Endothelial cell of umbilical vein (primary cell): Measurements from ENCODE around the gene CLPTM1L. TPM values are rescaled to one million over a fixed set of nuclear protein-coding genes. Genes with fewer than 3 reads are reported as not detected.

Experiments used
- BruUV-seq: library from RNA; stranded (reverse); fragments of 400-500 nt; replicated peaks from 2 replicates; lab custom pipeline; 2021; lab: Mats Ljungman, UMichigan
- CTCF ChIA-PET: fragments of 300-600, 350-600 bp; sonication (Branson Sonifier 250); formaldehyde crosslinking; loops from one replicate; lab custom pipeline; 2021; ENCODE audit warnings: antibody characterized with exemption, inconsistent platforms; lab: Charles Lee
- POLR2A ChIA-PET: fragments of 300-600, 350-600 bp; sonication (Branson Sonifier 250); formaldehyde crosslinking; loops from one replicate; lab custom pipeline; 2021; ENCODE audit warnings: antibody characterized with exemption, inconsistent platforms; lab: Charles Lee
- DNase-seq: peaks from one replicate; pipeline ENCODE4 v3.0.0-alpha.2; 2011; ENCODE audit warnings: low read depth, low spot score
- FAIRE-seq: peaks from 2 replicates; lab custom pipeline; 2011; peaks lifted over from hg19 to GRCh38; lab: Jason Lieb, UNC
- H2AFZ ChIP-seq: 2 replicates; pipeline ENCODE4 v1.6.0; 2012; ENCODE audit warnings: low read depth, low read length, control low read depth, inconsistent platforms
- H3K27ac ChIP-seq: 2 replicates; pipeline ENCODE4 v1.5.1; 2011; ENCODE audit warnings: low read depth, mild to moderate bottlenecking, control low read depth, low read length, moderate library complexity; ENCODE audit not compliant: insufficient read depth
- H3K27me3 ChIP-seq, 2 experiments: 2 replicates each; pipeline versions ENCODE4 v1.6.0 to v1.6.1; 2011; ENCODE audit warnings: low read length in 2 of 2, mixed read lengths in 1 of 2; ENCODE audit not compliant: control insufficient read depth in 2 of 2, insufficient read depth in 2 of 2
- H3K36me3 ChIP-seq, 2 experiments: 2 replicates in 1 of 2; 3 replicates in 1 of 2; pipeline ENCODE4 v1.5.1; 2011; ENCODE audit warnings: low read length in 2 of 2, mild to moderate bottlenecking in 1 of 2, moderate library complexity in 1 of 2; ENCODE audit not compliant: control insufficient read depth in 2 of 2, insufficient read depth in 2 of 2; ENCODE audit errors: extremely low read depth in 1 of 2
- H3K4me1 ChIP-seq: 3 replicates; pipeline ENCODE4 v1.5.1; 2011; ENCODE audit warnings: mild to moderate bottlenecking, low read length; ENCODE audit not compliant: control insufficient read depth, insufficient read depth; ENCODE audit errors: extremely low read depth
- H3K4me2 ChIP-seq: 2 replicates; pipeline ENCODE4 v1.6.1; 2011; ENCODE audit warnings: low read length, control low read depth, mixed read lengths; ENCODE audit not compliant: insufficient read depth
- H3K4me3 ChIP-seq, 3 experiments: fragments of 200-600 bp in 1 of 3; sonication (generic), shearing (Covaris generic) in 1 of 3; replicated peaks in 1 of 3; 2 replicates each; pipeline ENCODE4 v1.5.1; 2011 to 2016; ENCODE audit warnings: control low read depth in 3 of 3, low read length in 3 of 3, mild to moderate bottlenecking in 2 of 3, inconsistent platforms in 1 of 3, low read depth in 1 of 3, moderate library complexity in 1 of 3; ENCODE audit not compliant: insufficient read depth in 1 of 3
- H3K79me2 ChIP-seq: 2 replicates; pipeline ENCODE4 v1.6.0; 2012; ENCODE audit warnings: low read length, inconsistent platforms; ENCODE audit not compliant: control insufficient read depth, insufficient read depth
- H3K9ac ChIP-seq: replicated peaks from 2 replicates; pipeline ENCODE3; 2011; ENCODE audit warnings: low read length, control low read depth; ENCODE audit not compliant: insufficient read depth; ENCODE audit errors: extremely low read depth
- H3K9me1 ChIP-seq: replicated peaks from 3 replicates; pipeline ENCODE4 v1.6.0; 2011; ENCODE audit warnings: mild to moderate bottlenecking, low read length; ENCODE audit not compliant: control insufficient read depth, insufficient read depth; ENCODE audit errors: extremely low read depth
- H3K9me3 ChIP-seq: replicated peaks from 2 replicates; pipeline ENCODE4 v1.5.1; 2012; ENCODE audit warnings: low read length, inconsistent platforms; ENCODE audit not compliant: control insufficient read depth, insufficient read depth
- H4K20me1 ChIP-seq: replicated peaks from 2 replicates; pipeline ENCODE3; 2011; ENCODE audit warnings: mild to moderate bottlenecking, low read length; ENCODE audit not compliant: control insufficient read depth, insufficient read depth; ENCODE audit errors: extremely low read depth
- CTCF ChIP-seq, 2 donors: IDR thresholded peaks; 1 replicate in 1 of 2; 2 replicates in 1 of 2; pipeline ENCODE4 v1.5.1; 2011; ENCODE audit warnings: low read length in 2 of 2, mild to moderate bottlenecking in 2 of 2, moderate library complexity in 2 of 2, control low read depth in 1 of 2, inconsistent platforms in 1 of 2, low read depth in 1 of 2; ENCODE audit not compliant: insufficient read depth in 1 of 2; ENCODE audit errors: extremely low read depth in 1 of 2
- EZH2 ChIP-seq: IDR thresholded peaks from 2 replicates; pipeline ENCODE4 v1.6.1; 2012; ENCODE audit warnings: borderline replicate concordance, low read depth, mild to moderate bottlenecking, moderate library complexity, low read length, inconsistent platforms; ENCODE audit not compliant: severe bottlenecking
- FOS ChIP-seq: IDR thresholded peaks from 2 replicates; pipeline ENCODE4 v1.6.1; 2011; ENCODE audit warnings: mild to moderate bottlenecking, low read length, moderate library complexity, borderline replicate concordance; ENCODE audit not compliant: insufficient read depth
- GATA2 ChIP-seq: IDR thresholded peaks from 2 replicates; pipeline ENCODE4 v1.7.0; 2011; ENCODE audit warnings: low read depth, mild to moderate bottlenecking, moderate library complexity, mixed read lengths, low read length; ENCODE audit not compliant: insufficient read length, insufficient read depth
- JUN ChIP-seq: IDR thresholded peaks from 2 replicates; pipeline ENCODE4 v1.6.1; 2011; ENCODE audit warnings: borderline replicate concordance, low read depth; ENCODE audit not compliant: insufficient read length, insufficient read depth
- MYC ChIP-seq: IDR thresholded peaks from one replicate; pipeline ENCODE4 v1.6.1; 2011; ENCODE audit warnings: mild to moderate bottlenecking, low read depth, low read length
- POLR2A ChIP-seq: IDR thresholded peaks from 2 replicates; pipeline ENCODE4 v1.6.1; 2012; ENCODE audit warnings: low read depth, mild to moderate bottlenecking, control low read depth, low read length
- POLR2AphosphoS5 ChIP-seq: IDR thresholded peaks from 2 replicates; pipeline ENCODE4 v1.6.1; 2012; ENCODE audit warnings: low read depth, mild to moderate bottlenecking, control low read depth, low read length, moderate library complexity; ENCODE audit not compliant: insufficient read depth
- dilution Hi-C: fragments of 300-500 bp; cut with MboI; formaldehyde crosslinking; loops from one replicate; pipeline ENCODE4 v1.15.0; 2019; ENCODE audit warnings: low sequenced_read_pairs; ENCODE audit not compliant: extremely low pct_ligation_motif_present
- intact Hi-C: fragments of 100-400 bp; cut with micrococcal nuclease; formaldehyde crosslinking; loops from one replicate; pipeline ENCODE4 v1.10.0; 2022
- polyA plus RNA-seq, 4 experiments: library from polyadenylated mRNA; depleted of rRNA in 3 of 4; stranded (reverse) in 3 of 4; unstranded in 1 of 4; fragments of >200 nt; gene quantifications; 2 replicates each; pipeline versions ENCODE4 v1.2.1 to v1.2.3, GENCODE V29; 2011 to 2012; ENCODE audit warnings: missing spikeins in 1 of 4
- total RNA-seq: library from RNA; stranded (reverse); gene quantifications from 2 replicates; pipeline ENCODE4 v1.2.3, GENCODE V29; 2021
- TF ChIP-seq, protein P1 (sequence below): IDR thresholded peaks from 2 replicates; pipeline ENCODE4 v1.6.1; 2011; ENCODE audit not compliant: insufficient read depth, insufficient read length

CLPTM1L gene
- total and polyA plus RNA-seq, 2 donors (not counting 3 experiments of a cell fraction or from before 2014, with no cell fraction given), result 116 to 191 TPM

DNA sequence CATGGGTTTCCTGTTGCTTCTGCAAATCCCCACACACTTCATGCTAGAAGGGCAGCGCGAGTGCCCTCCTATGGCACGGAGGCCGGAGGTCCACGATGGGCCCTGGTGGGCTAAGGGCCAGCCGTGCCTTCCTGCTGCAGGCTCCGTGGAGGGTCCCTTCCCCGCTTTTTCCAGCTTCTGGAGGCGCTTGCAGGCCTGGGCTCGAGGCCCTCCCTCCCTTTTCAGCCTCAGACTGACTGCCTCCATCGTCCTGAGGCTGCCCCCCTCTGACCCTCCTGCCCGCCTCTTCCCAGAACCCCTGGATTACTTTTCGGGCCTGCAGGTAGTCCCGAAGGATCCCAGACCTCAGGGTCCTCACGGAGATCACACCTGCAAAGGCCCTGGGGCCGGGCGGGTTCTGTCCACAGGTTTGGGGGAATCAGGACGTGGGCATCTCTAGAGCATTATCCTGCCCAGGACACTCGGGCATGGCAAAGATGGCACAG is 46.8 kb downstream of the CLPTM1L start:
- H3K9ac ChIP-seq, result no peak overlapping the region
- no peaks in the 10 kb centered on the region for H4K20me1 ChIP-seq
- BruUV-seq, result no TSS peak
- H3K79me2 ChIP-seq, result no peaks in the 10 kb centered on the region
- TF ChIP-seq MYC (no peak), POLR2AphosphoS5 (no peak), JUN (no peak), POLR2A (no peak)
- TF ChIP-seq, protein P1, sequence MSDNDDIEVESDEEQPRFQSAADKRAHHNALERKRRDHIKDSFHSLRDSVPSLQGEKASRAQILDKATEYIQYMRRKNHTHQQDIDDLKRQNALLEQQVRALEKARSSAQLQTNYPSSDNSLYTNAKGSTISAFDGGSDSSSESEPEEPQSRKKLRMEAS, result no peak
- intact Hi-C loops, result no loop called here
- dilution Hi-C loops, result no loop called here
- POLR2A ChIA-PET, result no interaction called here
- H3K4me2 ChIP-seq, result no peak overlapping the region
- no peaks in the 10 kb centered on the region for H3K9me3 ChIP-seq
- CTCF ChIA-PET, result no interaction called here
- no peaks in the 10 kb centered on the region for H3K4me1 ChIP-seq
- H3K27ac ChIP-seq, result no peak overlapping the region
- H3K4me3 ChIP-seq, result no peak overlapping the region
- FAIRE-seq (no peak), DNase-seq (no peak)
- no peaks in the 10 kb centered on the region for H3K36me3 ChIP-seq
- no peak overlapping the region for H2AFZ ChIP-seq
- H3K27me3 ChIP-seq, result peaks cover 0 to 15% of the 10 kb centered on the region in 2 experiments
- H3K9me1 ChIP-seq, result no peaks in the 10 kb centered on the region

- CTCF ChIA-PET, result no interaction called here
- BruUV-seq, result no TSS peak
- H4K20me1 ChIP-seq, result no peaks in the 10 kb centered on the region
- no peak overlapping the region for H3K4me3 ChIP-seq
- dilution Hi-C loops, result no loop called here
- POLR2A ChIA-PET, result no interaction called here
- no peaks in the 10 kb centered on the region for H3K4me1 ChIP-seq
- no peak overlapping the region for H2AFZ ChIP-seq
- no peak overlapping the region for H3K27ac ChIP-seq
- FAIRE-seq (no peak), DNase-seq (no peak)
- no peak overlapping the region for H3K9ac ChIP-seq
- no peak overlapping the region for H3K4me2 ChIP-seq
- H3K9me3 ChIP-seq, result no peaks in the 10 kb centered on the region
- no peaks in the 10 kb centered on the region for H3K36me3 ChIP-seq
- intact Hi-C loops, result no loop called here
- H3K27me3 ChIP-seq, result peaks cover 0 to 13% of the 10 kb centered on the region in 2 experiments
- TF ChIP-seq POLR2AphosphoS5 (no peak), GATA2 (no peak), POLR2A (no peak), EZH2 (no peak), CTCF (IDR thresholded peaks at IDR 0.05; ENCODE audit: extremely low read depth in 1 of 2, insufficient read depth in 1 of 2, low read depth in 1 of 2, low read length in 2 of 2) (no peak), MYC (no peak), FOS (no peak), JUN (no peak)
- TF ChIP-seq, protein P1, result no peak
- H3K79me2 ChIP-seq, result no peaks in the 10 kb centered on the region
- no peaks in the 10 kb centered on the region for H3K9me1 ChIP-seq
Observed at GRCh38 chr5:1297243-1297642, 47.7 kb downstream of the CLPTM1L start.
